C4-2B (cell line): ENCODE results near the gene UGT2B10.
"Not testable (repeated sequence)": the region's sequence is repeated elsewhere in the genome, so short reads cannot be mapped to it uniquely, and the experiment has no call there.

ENCODE experiments used
- H3K27ac ChIP-seq: fragments of 450-650 bp; 2 replicates; pipeline ENCODE4 v1.5.1; 2017
- ZFX ChIP-seq: fragments of 450-650 bp; IDR thresholded peaks from 2 replicates; pipeline ENCODE4 v1.6.1; 2017
- TF ChIP-seq, protein P1 (sequence below): fragments of 450-650 bp; conservative IDR thresholded peaks from 2 replicates; pipeline ENCODE4 v1.5.1; 2017; ENCODE audit warnings: mild to moderate bottlenecking

Gene UGT2B10

GRCh38 chr4:68815617-68816409, at the start of gene UGT2B10:
TSS of gene UGT2B10 (plus strand) at chr4:68815994. CDS start at chr4:68816020, 26 bp downstream.
- H3K27ac ChIP-seq: not testable (repeated sequence)

DNA sequence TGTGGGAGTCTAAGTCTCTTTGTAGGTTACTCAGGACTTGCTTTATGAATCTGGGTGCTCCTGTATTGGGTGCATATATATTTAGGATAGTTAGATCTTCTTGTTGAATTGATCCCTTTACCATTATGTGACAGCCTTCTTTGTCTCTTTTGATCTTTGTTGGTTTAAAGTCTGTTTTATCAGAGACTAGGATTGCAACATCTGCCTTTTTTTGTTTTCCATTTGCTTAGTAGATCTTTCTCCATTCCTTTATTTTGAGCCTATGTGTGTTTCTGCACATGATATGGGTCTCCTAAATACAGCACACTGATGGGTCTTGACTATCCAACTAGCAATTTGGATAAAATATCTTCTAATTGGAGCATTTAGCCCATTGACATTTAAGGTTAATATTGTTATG, 44.0 kb upstream of the UGT2B10 start:
- H3K27ac ChIP-seq: not testable (repeated sequence)

GRCh38 chr4:68773699-68774098, 42.1 kb upstream of the UGT2B10 start:
- TF ChIP-seq, protein P1, sequence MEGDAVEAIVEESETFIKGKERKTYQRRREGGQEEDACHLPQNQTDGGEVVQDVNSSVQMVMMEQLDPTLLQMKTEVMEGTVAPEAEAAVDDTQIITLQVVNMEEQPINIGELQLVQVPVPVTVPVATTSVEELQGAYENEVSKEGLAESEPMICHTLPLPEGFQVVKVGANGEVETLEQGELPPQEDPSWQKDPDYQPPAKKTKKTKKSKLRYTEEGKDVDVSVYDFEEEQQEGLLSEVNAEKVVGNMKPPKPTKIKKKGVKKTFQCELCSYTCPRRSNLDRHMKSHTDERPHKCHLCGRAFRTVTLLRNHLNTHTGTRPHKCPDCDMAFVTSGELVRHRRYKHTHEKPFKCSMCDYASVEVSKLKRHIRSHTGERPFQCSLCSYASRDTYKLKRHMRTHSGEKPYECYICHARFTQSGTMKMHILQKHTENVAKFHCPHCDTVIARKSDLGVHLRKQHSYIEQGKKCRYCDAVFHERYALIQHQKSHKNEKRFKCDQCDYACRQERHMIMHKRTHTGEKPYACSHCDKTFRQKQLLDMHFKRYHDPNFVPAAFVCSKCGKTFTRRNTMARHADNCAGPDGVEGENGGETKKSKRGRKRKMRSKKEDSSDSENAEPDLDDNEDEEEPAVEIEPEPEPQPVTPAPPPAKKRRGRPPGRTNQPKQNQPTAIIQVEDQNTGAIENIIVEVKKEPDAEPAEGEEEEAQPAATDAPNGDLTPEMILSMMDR: no peak
- no peak for TF ChIP-seq ZFX
- H3K27ac ChIP-seq: no peak overlapping the region

DNA sequence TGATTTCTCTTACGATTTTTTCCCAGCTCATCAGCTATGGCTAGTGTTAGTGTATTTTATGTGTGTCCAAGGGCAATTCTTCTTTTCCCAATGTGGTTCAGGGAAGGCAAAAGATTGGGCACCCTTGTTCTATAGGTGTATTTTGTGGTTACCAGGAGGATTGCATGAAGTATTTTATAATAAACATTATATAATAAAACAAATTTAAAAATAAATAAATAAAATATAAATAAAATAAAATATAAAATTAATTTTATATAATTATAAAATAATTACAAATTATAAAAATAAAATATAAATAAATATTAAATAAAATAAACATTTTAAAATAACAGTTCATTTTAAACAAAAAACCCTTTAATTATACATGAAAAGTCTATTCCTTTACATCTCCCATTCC, 35.6 kb upstream of the UGT2B10 start:
- TF ChIP-seq, protein P1: no peak
- no peak for TF ChIP-seq ZFX
- no peak overlapping the region for H3K27ac ChIP-seq

- H3K27ac ChIP-seq: no peak overlapping the region
- no peak for TF ChIP-seq ZFX
- TF ChIP-seq, protein P1: no peak
These were observed 18.7 kb upstream of the UGT2B10 start for GRCh38 chr4:68797048-68797447.

DNA sequence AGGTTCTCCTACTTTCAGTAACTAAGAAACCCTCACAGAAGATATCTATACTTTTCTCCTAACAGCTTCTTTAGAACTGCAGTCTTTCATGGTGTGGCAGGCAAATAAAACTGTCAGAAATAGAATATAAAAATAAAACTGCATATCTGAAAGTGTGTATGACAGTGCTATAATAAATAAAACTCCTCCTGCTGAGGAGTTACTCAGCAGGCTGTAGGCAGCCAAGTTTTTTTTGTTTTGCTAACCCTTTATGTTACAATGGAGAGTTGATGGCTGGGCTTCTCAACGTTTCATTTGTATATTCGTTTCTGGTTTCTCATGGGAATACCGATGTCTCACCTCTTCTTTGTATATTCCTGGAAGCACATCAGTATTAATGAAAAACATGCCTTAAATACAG, 18.2 kb upstream of the UGT2B10 start:
- H3K27ac ChIP-seq: no peak overlapping the region
- TF ChIP-seq, protein P1: no peak
- no peak for TF ChIP-seq ZFX

- TF ChIP-seq ZFX: no peak
- TF ChIP-seq, protein P1: no peak
- H3K27ac ChIP-seq: no peak overlapping the region
These were observed 12.8 kb upstream of the UGT2B10 start for GRCh38 chr4:68803013-68803412.

- no peak for TF ChIP-seq ZFX
- TF ChIP-seq, protein P1: no peak
These were observed 7.7 kb upstream of the UGT2B10 start for GRCh38 chr4:68808060-68808459.

More at GRCh38 chr4:68808060-68808459, 7.7 kb upstream of the UGT2B10 start:
- no peak overlapping the region for H3K27ac ChIP-seq
